Loucy (cell line): ENCODE measurements around the gene PSPC1.

Experiments used
- EZH2phosphoT487 ChIP-seq: fragments of 200-600 bp; IDR thresholded peaks from 2 replicates; pipeline ENCODE4 v1.6.1; 2018; ENCODE audit warnings: antibody characterized with exemption, mild to moderate bottlenecking, moderate library complexity, borderline replicate concordance
- TF ChIP-seq, protein P1 (sequence below): fragments of 200-600 bp; sonication (generic); conservative IDR thresholded peaks from 2 replicates; pipeline ENCODE4 v1.5.1; 2014; ENCODE audit warnings: mild to moderate bottlenecking, antibody characterized with exemption, low read length

DNA sequence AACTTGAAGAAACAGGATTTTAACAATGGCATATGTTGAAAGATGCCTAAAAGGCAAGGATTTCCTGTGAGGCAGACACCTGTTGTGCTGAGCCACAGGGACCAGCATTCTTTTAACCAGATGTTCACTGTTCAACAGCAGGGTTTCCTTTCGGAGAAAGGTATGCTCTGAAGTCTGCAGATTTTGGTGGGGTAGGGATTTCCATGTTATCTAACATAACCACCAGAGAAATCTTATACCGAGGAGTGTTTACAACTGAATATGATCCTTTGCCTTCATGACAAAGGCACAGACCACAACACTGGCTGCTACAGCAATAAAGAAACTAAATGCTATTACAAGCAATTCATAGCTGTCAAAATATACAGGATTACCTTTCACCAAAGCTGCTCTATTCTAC lies 101.2 kb downstream of the PSPC1 start:
- TF ChIP-seq, protein P1, sequence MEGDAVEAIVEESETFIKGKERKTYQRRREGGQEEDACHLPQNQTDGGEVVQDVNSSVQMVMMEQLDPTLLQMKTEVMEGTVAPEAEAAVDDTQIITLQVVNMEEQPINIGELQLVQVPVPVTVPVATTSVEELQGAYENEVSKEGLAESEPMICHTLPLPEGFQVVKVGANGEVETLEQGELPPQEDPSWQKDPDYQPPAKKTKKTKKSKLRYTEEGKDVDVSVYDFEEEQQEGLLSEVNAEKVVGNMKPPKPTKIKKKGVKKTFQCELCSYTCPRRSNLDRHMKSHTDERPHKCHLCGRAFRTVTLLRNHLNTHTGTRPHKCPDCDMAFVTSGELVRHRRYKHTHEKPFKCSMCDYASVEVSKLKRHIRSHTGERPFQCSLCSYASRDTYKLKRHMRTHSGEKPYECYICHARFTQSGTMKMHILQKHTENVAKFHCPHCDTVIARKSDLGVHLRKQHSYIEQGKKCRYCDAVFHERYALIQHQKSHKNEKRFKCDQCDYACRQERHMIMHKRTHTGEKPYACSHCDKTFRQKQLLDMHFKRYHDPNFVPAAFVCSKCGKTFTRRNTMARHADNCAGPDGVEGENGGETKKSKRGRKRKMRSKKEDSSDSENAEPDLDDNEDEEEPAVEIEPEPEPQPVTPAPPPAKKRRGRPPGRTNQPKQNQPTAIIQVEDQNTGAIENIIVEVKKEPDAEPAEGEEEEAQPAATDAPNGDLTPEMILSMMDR, result no peak
- no peak for TF ChIP-seq EZH2phosphoT487
